Neutrophil (primary cell): ENCODE measurements around the gene SMYD1.

Source experiments
- H3K27ac ChIP-seq: fragments of 200-600 bp; sonication (generic); 2 replicates; pipeline ENCODE4 v1.5.1; 2016; ENCODE audit warnings: mild to moderate bottlenecking, moderate library complexity
- H3K27me3 ChIP-seq: fragments of 200-600 bp; sonication (generic); 2 replicates; pipeline ENCODE4 v1.6.0; 2016; ENCODE audit warnings: mild to moderate bottlenecking
- H3K36me3 ChIP-seq: fragments of 200-600 bp; sonication (generic); 2 replicates; pipeline ENCODE4 v1.5.1; 2017
- H3K4me1 ChIP-seq, 2 experiments: fragments of 200-600 bp in 1 of 2; sonication (generic) in 1 of 2; 1 replicate in 1 of 2; 2 replicates in 1 of 2; pipeline versions ENCODE4 v1.5.1 to v1.6.1; 2013 to 2016; ENCODE audit warnings: low read depth in 1 of 2, low read length in 1 of 2, mild to moderate bottlenecking in 1 of 2, moderate library complexity in 1 of 2; ENCODE audit not compliant: control insufficient read depth in 1 of 2, insufficient read depth in 1 of 2
- H3K4me3 ChIP-seq, 2 experiments: fragments of 200-600 bp in 1 of 2; sonication (generic) in 1 of 2; 1 replicate in 1 of 2; 2 replicates in 1 of 2; pipeline ENCODE4 v1.5.1; 2013 to 2016; ENCODE audit warnings: low read depth in 1 of 2, low read length in 1 of 2, mild to moderate bottlenecking in 1 of 2, moderate library complexity in 1 of 2
- H3K9me3 ChIP-seq: fragments of 200-600 bp; sonication (generic); 2 replicates; pipeline ENCODE4 v1.5.1; 2016
- CTCF ChIP-seq: fragments of 200-600 bp; sonication (generic); IDR thresholded peaks from 2 replicates; pipeline ENCODE4 v1.5.1; 2016; ENCODE audit warnings: antibody characterized with exemption

Gene SMYD1

GRCh38 chr2:88123164-88123974, 55.7 kb downstream of the SMYD1 start:
- Histone ChIP-seq H3K27me3 (peaks cover 14% of the 10 kb centered on the region), H3K4me3 (no peak overlapping the region), H3K27ac (no peak overlapping the region), H3K9me3 (no peaks in the 10 kb centered on the region), H3K4me1 (no peaks in the 10 kb centered on the region), H3K36me3 (no peaks in the 10 kb centered on the region)
- TF ChIP-seq CTCF = no peak

- Histone ChIP-seq H3K36me3 (no peaks in the 10 kb centered on the region), H3K27ac (no peak overlapping the region), H3K9me3 (no peaks in the 10 kb centered on the region), H3K4me3 (no peak overlapping the region), H3K4me1 (no peaks in the 10 kb centered on the region), H3K27me3 (peaks cover 14% of the 10 kb centered on the region)
- no peak for TF ChIP-seq CTCF
Observed at GRCh38 chr2:88123975-88124917, 56.6 kb downstream of the SMYD1 start.

DNA sequence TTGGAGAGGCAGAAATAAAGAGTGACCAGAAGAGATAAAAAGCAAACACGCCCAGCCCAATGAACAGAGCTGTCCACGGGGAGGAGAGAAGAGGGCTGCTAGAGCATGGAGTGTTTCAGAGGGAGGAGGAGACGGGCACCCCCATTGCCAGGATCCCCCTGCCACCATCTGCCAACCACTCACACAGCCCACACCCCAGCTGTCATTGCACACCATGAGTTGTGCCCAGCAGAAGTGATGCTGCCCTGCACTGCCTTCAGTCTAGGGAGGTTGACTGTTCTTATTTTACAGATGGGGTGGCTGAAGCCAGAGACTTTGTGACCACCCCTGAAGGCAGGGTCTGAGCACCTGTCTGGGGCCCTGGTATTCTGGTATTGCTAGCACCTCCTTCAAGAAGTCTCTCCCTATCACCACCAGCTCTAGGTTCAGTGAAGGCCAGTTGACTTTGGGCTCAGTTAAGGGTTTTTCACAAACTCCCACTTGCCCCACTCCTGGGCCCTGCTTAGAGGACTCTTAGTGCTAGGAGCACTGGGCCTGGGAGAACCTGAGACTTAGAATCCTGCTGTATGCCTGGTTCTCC, 57.8 kb downstream of the SMYD1 start:
- Histone ChIP-seq H3K27ac (no peak overlapping the region), H3K4me3 (no peak overlapping the region), H3K4me1 (no peaks in the 10 kb centered on the region), H3K36me3 (no peaks in the 10 kb centered on the region), H3K27me3 (peaks cover 14% of the 10 kb centered on the region), H3K9me3 (no peaks in the 10 kb centered on the region)
- TF ChIP-seq CTCF = no peak

DNA sequence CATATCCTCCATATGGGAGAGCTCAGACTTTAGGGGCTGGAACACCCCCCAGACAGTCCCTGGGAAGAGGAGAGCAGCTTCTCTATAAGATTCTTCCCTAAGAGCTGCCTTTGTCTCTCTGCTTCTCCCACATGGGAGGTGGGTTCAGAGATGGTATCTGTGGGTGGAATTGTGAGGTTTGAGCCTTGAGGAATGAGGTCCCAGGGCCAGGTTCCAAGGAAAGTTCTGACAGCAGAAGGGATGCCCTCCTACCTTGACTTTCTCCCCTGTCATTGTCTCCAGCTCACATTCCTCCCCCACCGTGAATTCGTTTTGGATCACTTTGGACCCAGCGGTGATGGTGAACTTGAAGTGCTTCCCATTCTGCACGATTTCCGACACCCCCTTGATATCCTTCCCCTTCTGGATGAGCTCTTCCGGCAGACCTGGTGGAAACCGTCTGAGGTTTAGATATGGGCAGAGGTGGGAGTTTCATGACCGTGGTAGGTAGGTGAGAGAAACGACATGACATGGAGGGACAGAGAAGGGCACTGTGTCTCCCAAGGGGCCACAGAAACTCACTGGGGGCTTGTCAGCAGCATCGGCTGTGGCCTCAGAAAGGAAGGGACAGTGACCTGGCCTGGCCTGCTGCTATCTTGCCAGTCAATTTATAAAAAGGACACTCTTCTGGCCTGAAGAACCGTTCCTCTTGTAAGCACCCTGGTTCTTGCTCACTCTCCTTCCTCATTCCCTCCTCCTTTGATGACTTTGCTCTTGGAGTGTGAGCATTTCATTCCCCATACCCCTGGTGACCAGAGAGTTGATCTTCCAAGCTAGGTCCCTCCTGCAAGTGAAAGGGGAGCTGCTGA, 58.5 kb downstream of the SMYD1 start:
- no peak for TF ChIP-seq CTCF
- H3K4me3 ChIP-seq = no peak overlapping the region
- peaks cover 14% of the 10 kb centered on the region for H3K27me3 ChIP-seq
- H3K36me3 ChIP-seq = no peaks in the 10 kb centered on the region
- no peak overlapping the region for H3K27ac ChIP-seq
- H3K9me3 ChIP-seq = no peaks in the 10 kb centered on the region
- no peaks in the 10 kb centered on the region for H3K4me1 ChIP-seq
